Neural cell (in vitro differentiated cells): ENCODE measurements around the gene CD80.

ENCODE experiments used
- POLR2AphosphoS5 ChIP-seq: IDR thresholded peaks from 2 replicates; pipeline ENCODE4 v1.6.1; 2012
- RAD21 ChIP-seq: fragments of 450-650 bp; conservative IDR thresholded peaks from 2 replicates; pipeline ENCODE4 v1.6.1; 2014; ENCODE audit warnings: antibody characterized with exemption, mild to moderate bottlenecking, moderate library complexity
- REST ChIP-seq: IDR thresholded peaks from 2 replicates; pipeline ENCODE4 v1.6.1; 2012; ENCODE audit warnings: borderline replicate concordance
- SMC3 ChIP-seq: fragments of 450-650 bp; conservative IDR thresholded peaks from 2 replicates; pipeline ENCODE4 v1.6.1; 2014; ENCODE audit warnings: antibody characterized with exemption, mild to moderate bottlenecking, moderate library complexity; ENCODE audit not compliant: poor library complexity
- TAF1 ChIP-seq: IDR thresholded peaks from 2 replicates; pipeline ENCODE4 v1.6.1; 2012; ENCODE audit warnings: low read depth
- TF ChIP-seq, protein P1 (sequence below): fragments of 450-650 bp; IDR thresholded peaks from 2 replicates; pipeline ENCODE4 v1.5.1; 2014; ENCODE audit warnings: antibody characterized with exemption, mild to moderate bottlenecking, moderate library complexity; ENCODE audit not compliant: poor library complexity, severe bottlenecking

DNA sequence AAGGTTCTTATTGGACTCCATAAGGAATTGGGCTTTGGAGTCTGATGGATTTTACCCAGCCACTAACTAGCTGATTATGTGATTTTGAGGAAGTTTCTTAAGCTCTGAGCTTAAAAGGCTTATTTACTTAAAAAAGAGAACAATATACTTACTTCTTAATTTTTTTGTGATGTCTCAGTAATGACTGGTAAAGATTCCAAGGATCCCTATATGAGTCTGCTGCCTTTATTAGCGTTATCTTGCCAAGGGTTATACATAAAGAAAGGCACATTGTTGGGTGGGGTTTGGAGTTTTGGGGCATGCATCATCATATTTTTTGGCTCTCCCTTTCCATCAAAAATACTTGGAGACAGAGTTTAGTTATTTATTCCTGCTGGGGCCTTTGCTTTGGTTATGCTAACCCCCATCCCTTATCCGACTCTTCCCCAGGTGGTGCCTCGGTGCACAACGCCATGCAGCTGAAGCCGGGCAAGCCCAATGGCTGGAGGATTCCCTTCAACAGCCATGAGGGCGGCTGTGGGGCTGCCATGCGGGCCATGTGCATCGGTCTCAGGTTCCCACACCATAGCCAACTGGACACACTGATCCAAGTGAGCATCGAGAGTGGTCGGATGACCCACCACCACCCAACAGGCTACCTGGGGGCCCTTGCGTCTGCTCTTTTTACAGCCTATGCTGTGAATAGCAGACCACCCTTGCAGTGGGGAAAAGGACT is 26.6 kb upstream of the CD80 start:
- no peak for TF ChIP-seq POLR2AphosphoS5
- TF ChIP-seq, protein P1, sequence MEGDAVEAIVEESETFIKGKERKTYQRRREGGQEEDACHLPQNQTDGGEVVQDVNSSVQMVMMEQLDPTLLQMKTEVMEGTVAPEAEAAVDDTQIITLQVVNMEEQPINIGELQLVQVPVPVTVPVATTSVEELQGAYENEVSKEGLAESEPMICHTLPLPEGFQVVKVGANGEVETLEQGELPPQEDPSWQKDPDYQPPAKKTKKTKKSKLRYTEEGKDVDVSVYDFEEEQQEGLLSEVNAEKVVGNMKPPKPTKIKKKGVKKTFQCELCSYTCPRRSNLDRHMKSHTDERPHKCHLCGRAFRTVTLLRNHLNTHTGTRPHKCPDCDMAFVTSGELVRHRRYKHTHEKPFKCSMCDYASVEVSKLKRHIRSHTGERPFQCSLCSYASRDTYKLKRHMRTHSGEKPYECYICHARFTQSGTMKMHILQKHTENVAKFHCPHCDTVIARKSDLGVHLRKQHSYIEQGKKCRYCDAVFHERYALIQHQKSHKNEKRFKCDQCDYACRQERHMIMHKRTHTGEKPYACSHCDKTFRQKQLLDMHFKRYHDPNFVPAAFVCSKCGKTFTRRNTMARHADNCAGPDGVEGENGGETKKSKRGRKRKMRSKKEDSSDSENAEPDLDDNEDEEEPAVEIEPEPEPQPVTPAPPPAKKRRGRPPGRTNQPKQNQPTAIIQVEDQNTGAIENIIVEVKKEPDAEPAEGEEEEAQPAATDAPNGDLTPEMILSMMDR, result no peak
- no peak for TF ChIP-seq REST
- no peak for TF ChIP-seq SMC3
- TF ChIP-seq TAF1, result no peak
- TF ChIP-seq RAD21, result no peak
